ENCODE data around the gene MARK1. TPM values are rescaled to one million over a fixed set of nuclear protein-coding genes. Genes with fewer than 3 reads are reported as not detected.

MARK1 gene
- total and polyA plus RNA-seq, 10 of the 15 experiments (the other 5 are each of a cell fraction or from before 2014, with no cell fraction given) = 0.02 to 0.67 (median 0.12) TPM; not detected in 6

- H3K4me1 ChIP-seq (ENCODE audit: control insufficient read depth, insufficient read depth, low read length) = peaks cover 11% of the 10 kb centered on the region
- no peaks in the 10 kb centered on the region; a peak in 1 of 4 replicates for H3K27me3 ChIP-seq (replicated peaks in 1 of 2; ENCODE audit: control insufficient read depth in 2 of 2, insufficient read depth in 2 of 2, low read length in 1 of 2)
- H4K20me1 ChIP-seq (ENCODE audit: control insufficient read depth, insufficient read depth) = no peaks in the 10 kb centered on the region
- H3K4me2 ChIP-seq (ENCODE audit: control insufficient read depth, insufficient read depth) = 0 out of 2 replicates have a peak overlapping the region, but pooled peaks have one; percentile 30
- DNase-seq (ENCODE audit: low read depth, low spot score) (no peak), FAIRE-seq (no peak), ATAC-seq (peak; percentile 46)
- in situ Hi-C loops (cut with MboI) (no loop called here), intact Hi-C loops (cut with micrococcal nuclease; ENCODE audit: unreplicated experiment) (no loop called here)
- peak overlapping the region; percentile 24; the same call in 1 of the 2 replicates for H2AFZ ChIP-seq (ENCODE audit: control insufficient read depth, low read depth, low read length)
- no peaks in the 10 kb centered on the region for H3K79me2 ChIP-seq (ENCODE audit: control insufficient read depth, insufficient read depth, low read length)
- H3K9me3 ChIP-seq (replicated peaks; ENCODE audit: control insufficient read depth, insufficient read depth, low read length) = no peaks in the 10 kb centered on the region
- no TSS peak for BruUV-seq (replicated peaks)
- ChIA-PET POLR2A (no interaction called here), RAD21 (ENCODE audit: unreplicated experiment) (no interaction called here), SMC1A (ENCODE audit: uncharacterized antibody, unreplicated experiment) (no interaction called here), CTCF (interaction anchor here (0.9 to 2.7 kb wide), 2 partner anchors 120 to 360 kb away, joined by 3 to 7 read pairs; no protein-coding TSS in a partner anchor)
- no peak overlapping the region for H3K9ac ChIP-seq (ENCODE audit: control insufficient read depth, insufficient read depth, low read length)
- no peaks in the 10 kb centered on the region for H3K36me3 ChIP-seq (ENCODE audit: control insufficient read depth in 2 of 2, insufficient read depth in 2 of 2, low read length in 1 of 2)
- H3K27ac ChIP-seq (ENCODE audit: control insufficient read depth, insufficient read depth) = no peak overlapping the region
- H3K4me3 ChIP-seq = no peak overlapping the region
- TF ChIP-seq USF2 (IDR thresholded peaks at IDR 0.05; ENCODE audit: borderline replicate concordance, low read depth, low read length) (no peak), CBX5 (IDR thresholded peaks at IDR 0.05; ENCODE audit: low read depth) (no peak), NR2F1 (conservative IDR thresholded peaks at IDR 0.05) (no peak), RCOR1 (conservative IDR thresholded peaks at IDR 0.05; ENCODE audit: low read depth, low read length) (no peak), SMAD1 (IDR thresholded peaks at IDR 0.05; ENCODE audit: low read depth, partially characterized antibody) (no peak), RELA (IDR thresholded peaks at IDR 0.05; ENCODE audit: borderline replicate concordance, partially characterized antibody) (no peak), SKIL (IDR thresholded peaks at IDR 0.05; ENCODE audit: low read depth, poor library complexity, severe bottlenecking) (no peak), ZNF274 (IDR thresholded peaks at IDR 0.05; ENCODE audit: insufficient read depth, insufficient read length) (no peak), TBL1XR1 (IDR thresholded peaks at IDR 0.05; ENCODE audit: low read depth, low read length) (no peak), MYC (IDR thresholded peaks at IDR 0.05; ENCODE audit: insufficient read depth, insufficient read length, insufficient replicate concordance, low read length, severe bottlenecking) (no peak), EZH2 (IDR thresholded peaks at IDR 0.05; ENCODE audit: borderline replicate concordance, control insufficient read depth, low read depth, low read length) (no peak), IRF4 (IDR thresholded peaks at IDR 0.05; ENCODE audit: low read depth, low read length) (no peak), SMARCA5 (IDR thresholded peaks at IDR 0.05) (no peak), STAT1 (conservative IDR thresholded peaks at IDR 0.05) (no peak), NR2C2 (IDR thresholded peaks at IDR 0.05; ENCODE audit: borderline replicate concordance, control insufficient read depth, insufficient read length, low read depth) (no peak), RAD21 (IDR thresholded peaks at IDR 0.05; ENCODE audit: insufficient read depth, low read depth, low read length) (no peak), POU2F2 (IDR thresholded peaks at IDR 0.05; ENCODE audit: borderline replicate concordance, low read depth, low read length) (no peak), ZBTB4 (CRISPR knock-in tag; IDR thresholded peaks at IDR 0.05) (no peak)
These were observed 128.2 kb downstream of the MARK1 start for GRCh38 chr1:220655961-220656740.

Measured in GM12878 (cell line).